Activated CD8-positive, alpha-beta memory T cell treated with anti-CD3 and anti-CD28 coated beads, Interleukin-2, amount 50 U/mL, for 4 hours (primary cell): ENCODE data around the gene RSPRY1.

Source experiments
- DNase-seq: peaks from one replicate; pipeline ENCODE4 v3.0.0-alpha.2; 2020

Gene RSPRY1

GRCh38 chr16:57152096-57153093 lies 33.7 kb upstream of the RSPRY1 start:
- no peak for DNase-seq

- DNase-seq: no peak
Observed at GRCh38 chr16:57153841-57154240, 32.3 kb upstream of the RSPRY1 start.

- DNase-seq: no peak
Observed at GRCh38 chr16:57155702-57156350, 30.3 kb upstream of the RSPRY1 start.

- no peak for DNase-seq
Observed at GRCh38 chr16:57156351-57156703, 29.8 kb upstream of the RSPRY1 start.

- DNase-seq: no peak
Observed at GRCh38 chr16:57157533-57157932, 28.6 kb upstream of the RSPRY1 start.

- DNase-seq: no peak
Observed at GRCh38 chr16:57159447-57159846, 26.7 kb upstream of the RSPRY1 start.

- no peak for DNase-seq
Observed at GRCh38 chr16:57163842-57164241, 22.3 kb upstream of the RSPRY1 start.

GRCh38 chr16:57165483-57165882 lies 20.6 kb upstream of the RSPRY1 start:
- DNase-seq: no peak

GRCh38 chr16:57165938-57166337 lies 20.2 kb upstream of the RSPRY1 start:
- no peak for DNase-seq

- no peak for DNase-seq
Observed at GRCh38 chr16:57166451-57166850, 19.7 kb upstream of the RSPRY1 start.

- no peak for DNase-seq
Observed at GRCh38 chr16:57166951-57167350, 19.2 kb upstream of the RSPRY1 start.

GRCh38 chr16:57167538-57167937 lies 18.6 kb upstream of the RSPRY1 start:
- DNase-seq: no peak

GRCh38 chr16:57167953-57168352 lies 18.2 kb upstream of the RSPRY1 start:
- DNase-seq: no peak

- no peak for DNase-seq
Observed at GRCh38 chr16:57169327-57169726, 16.8 kb upstream of the RSPRY1 start.

GRCh38 chr16:57172721-57173290 lies 13.3 kb upstream of the RSPRY1 start:
- no peak for DNase-seq

- no peak for DNase-seq
Observed at GRCh38 chr16:57175896-57176295, 10.2 kb upstream of the RSPRY1 start.

- DNase-seq: no peak
Observed at GRCh38 chr16:57178196-57178595, 7.9 kb upstream of the RSPRY1 start.

GRCh38 chr16:57178793-57179212 lies 7.3 kb upstream of the RSPRY1 start:
- no peak for DNase-seq

- no peak for DNase-seq
Observed at GRCh38 chr16:57179215-57179828, 6.8 kb upstream of the RSPRY1 start.

GRCh38 chr16:57184113-57184512 lies 2.0 kb upstream of the RSPRY1 start:
- no peak for DNase-seq

- DNase-seq: no peak
Observed at GRCh38 chr16:57184887-57185445, 1.2 kb upstream of the RSPRY1 start.

- DNase-seq: no peak
Observed at GRCh38 chr16:57185446-57185944, 634 bp upstream of the RSPRY1 start.
